HepG2 (cell line): Measurements from ENCODE around the gene CAP2. TPM values are rescaled to one million over a fixed set of nuclear protein-coding genes. Genes with fewer than 3 reads are reported as not detected.

Experiments
- ATAC-seq: fragments of 200-7000 bp; cut with Tn5 transposase; 3 replicates; pipeline ENCODE4 v1.9.1; 2020; ENCODE audit warnings: mild to moderate bottlenecking, moderate library complexity
- BruUV-seq: library from RNA; stranded (reverse); fragments of 400-500 nt; replicated peaks from 2 replicates; lab custom pipeline; 2021; lab: Mats Ljungman, UMichigan
- CTCF ChIA-PET: fragments of 300-600 bp; formaldehyde crosslinking; extraction: SDS; loops from one replicate; lab custom pipeline; 2021; ENCODE audit warnings: low total read pairs, inconsistent platforms, low intra/inter-chr PET ratio; lab: Yijun Ruan, JAX
- POLR2A ChIA-PET: fragments of 350-600 bp; sonication (Branson Sonifier 250); formaldehyde crosslinking; loops from one replicate; lab custom pipeline; 2020; ENCODE audit warnings: antibody characterized with exemption, inconsistent platforms; lab: Yijun Ruan, JAX
- DNase-seq: peaks from one replicate; pipeline ENCODE4 v3.0.0-alpha.2; 2015; ENCODE audit warnings: low spot score
- FAIRE-seq: peaks from 3 replicates; lab custom pipeline; 2011; peaks lifted over from hg19 to GRCh38; lab: Jason Lieb, UNC
- H2AFZ ChIP-seq: one replicate; pipeline ENCODE4 v1.6.1; 2011; ENCODE audit warnings: low read length, inconsistent platforms
- H3K27ac ChIP-seq: fragments of 300-600 bp; 3 replicates; pipeline ENCODE4 v1.8.0; 2011; ENCODE audit warnings: mixed run types, mild to moderate bottlenecking, mixed read lengths, low read length, inconsistent platforms; ENCODE audit not compliant: insufficient read depth; ENCODE audit errors: extremely low read length
- H3K27me3 ChIP-seq, 2 experiments: fragments of 200-600 bp in 1 of 2; 2 replicates in 1 of 2; 3 replicates in 1 of 2; pipeline versions ENCODE4 v1.6.0 to v1.8.0; 2011; ENCODE audit warnings: low read length in 2 of 2, mild to moderate bottlenecking in 2 of 2, moderate library complexity in 2 of 2, inconsistent platforms in 1 of 2; ENCODE audit not compliant: insufficient read depth in 2 of 2, control insufficient read depth in 1 of 2
- H3K36me3 ChIP-seq, 2 experiments: fragments of 200-600 bp in 1 of 2; replicated peaks in 1 of 2; 2 replicates in 1 of 2; 3 replicates in 1 of 2; pipeline versions ENCODE4 v1.5.1 to v1.8.0; 2011; ENCODE audit warnings: low read length in 2 of 2, inconsistent platforms in 1 of 2; ENCODE audit not compliant: insufficient read depth in 2 of 2, control insufficient read depth in 1 of 2
- H3K4me1 ChIP-seq: 2 replicates; pipeline ENCODE4 v1.5.1; 2012; ENCODE audit warnings: low read length, inconsistent platforms; ENCODE audit not compliant: insufficient read depth
- H3K4me2 ChIP-seq: 2 replicates; pipeline ENCODE4 v1.6.0; 2011; ENCODE audit warnings: low read depth, low read length, inconsistent platforms
- H3K4me3 ChIP-seq, 3 experiments: fragments of 200-600 bp in 1 of 3; sonication (generic), shearing (Covaris generic) in 1 of 3; replicated peaks in 1 of 3; 2 replicates each; pipeline ENCODE4 v1.5.1; 2011 to 2016; ENCODE audit warnings: low read length in 3 of 3, inconsistent platforms in 2 of 3, low read depth in 2 of 3, mild to moderate bottlenecking in 2 of 3, control low read depth in 1 of 3, mixed read lengths in 1 of 3; ENCODE audit not compliant: insufficient read depth in 1 of 3
- H3K79me2 ChIP-seq: one replicate; pipeline ENCODE4 v1.6.1; 2011; ENCODE audit warnings: low read length, inconsistent platforms; ENCODE audit not compliant: insufficient read depth
- H3K9ac ChIP-seq: 2 replicates; pipeline ENCODE4 v1.6.0; 2011; ENCODE audit warnings: mild to moderate bottlenecking, low read depth, low read length, inconsistent platforms; ENCODE audit not compliant: insufficient read depth
- H3K9me3 ChIP-seq: 2 replicates; pipeline ENCODE4 v1.5.1; 2012; ENCODE audit warnings: mild to moderate bottlenecking, low read length
- H4K20me1 ChIP-seq: 2 replicates; pipeline ENCODE4 v1.6.0; 2011; ENCODE audit warnings: inconsistent platforms, mild to moderate bottlenecking, low read length, moderate library complexity; ENCODE audit not compliant: insufficient read depth
- ARNT2 ChIP-seq: sonication (generic); formaldehyde crosslinking; IDR thresholded peaks from 2 replicates; pipeline ENCODE4 v1.8.0; 2022; ENCODE audit warnings: mild to moderate bottlenecking, low read depth, missing genetic modification reagents, moderate library complexity
- ATF6 ChIP-seq: sonication (generic); formaldehyde crosslinking; conservative IDR thresholded peaks from 2 replicates; pipeline ENCODE4 v1.4.0; 2020; ENCODE audit warnings: missing genetic modification reagents
- BORCS8-MEF2B ChIP-seq: sonication (generic); formaldehyde crosslinking; IDR thresholded peaks from 2 replicates; pipeline ENCODE4 v1.8.0; 2022; ENCODE audit warnings: mild to moderate bottlenecking, missing genetic modification reagents
- EED ChIP-seq: sonication (generic); formaldehyde crosslinking; IDR thresholded peaks from 2 replicates; pipeline ENCODE4 v1.5.0; 2020; ENCODE audit warnings: mild to moderate bottlenecking, missing genetic modification reagents
- ESRRA ChIP-seq: sonication (generic); formaldehyde crosslinking; IDR thresholded peaks from 2 replicates; pipeline ENCODE4 v1.5.1; 2020; ENCODE audit warnings: mild to moderate bottlenecking, low read depth, missing genetic modification reagents
- FOXA1 ChIP-seq, 2 experiments: fragments of 450-650 bp in 1 of 2; sonication (generic) in 1 of 2; formaldehyde crosslinking in 1 of 2; IDR thresholded peaks; 2 replicates each; pipeline versions ENCODE4 v1.4.0 to v1.6.1; 2016 to 2020; ENCODE audit warnings: missing genetic modification reagents in 1 of 2
- GTF2F1 ChIP-seq: fragments of 150-350 bp; IDR thresholded peaks from 2 replicates; pipeline ENCODE4 v1.6.1; 2014; ENCODE audit warnings: low read length
- ISX ChIP-seq: sonication (generic); formaldehyde crosslinking; conservative IDR thresholded peaks from 2 replicates; pipeline ENCODE4 v1.5.0; 2020; ENCODE audit warnings: missing genetic modification reagents
- LBX2 ChIP-seq: sonication (generic); formaldehyde crosslinking; IDR thresholded peaks from 2 replicates; pipeline ENCODE4 v1.5.0; 2020; ENCODE audit warnings: missing genetic modification reagents, mild to moderate bottlenecking, borderline replicate concordance
- MLX ChIP-seq: IDR thresholded peaks from 2 replicates; pipeline ENCODE4 v1.6.1; 2016
- YEATS4 ChIP-seq: sonication (generic); formaldehyde crosslinking; IDR thresholded peaks from 2 replicates; pipeline ENCODE4 v1.4.0; 2020; ENCODE audit warnings: missing genetic modification reagents, borderline replicate concordance
- ZBTB46 ChIP-seq: sonication (generic); formaldehyde crosslinking; IDR thresholded peaks from 2 replicates; pipeline ENCODE4 v1.4.0; 2020; ENCODE audit warnings: mild to moderate bottlenecking, missing genetic modification reagents, borderline replicate concordance
- ZNF12 ChIP-seq: sonication (generic); formaldehyde crosslinking; IDR thresholded peaks from 2 replicates; pipeline ENCODE4 v1.5.0; 2020; ENCODE audit warnings: missing genetic modification reagents
- ZNF543 ChIP-seq: sonication (generic); formaldehyde crosslinking; IDR thresholded peaks from 2 replicates; pipeline ENCODE4 v1.4.0; 2020; ENCODE audit warnings: mild to moderate bottlenecking, missing genetic modification reagents
- ZNF883 ChIP-seq: sonication (generic); formaldehyde crosslinking; IDR thresholded peaks from 2 replicates; pipeline ENCODE4 v1.5.1; 2020; ENCODE audit warnings: mild to moderate bottlenecking, missing genetic modification reagents; ENCODE audit errors: not compliant biosample characterization
- WGBS: methylation state at CpG from one replicate; pipeline ENCODE4 v1.1.6; 2017; ENCODE audit warnings: low lambda C conversion rate; 5-methylcytosine and 5-hydroxymethylcytosine counted together
- in situ Hi-C: cut with HindIII; loops from 2 replicates; pipeline ENCODE4 v1.10.0; 2017; ENCODE audit warnings: low pct_unique_long_range_greater_than_20kb; ENCODE audit not compliant: extremely low pct_ligation_motif_present
- intact Hi-C: fragments of 100-400 bp; cut with micrococcal nuclease; formaldehyde crosslinking; loops from one replicate; pipeline ENCODE4 v1.10.0; 2022; ENCODE audit not compliant: unreplicated experiment
- polyA plus RNA-seq, 8 experiments: library from polyadenylated mRNA; depleted of rRNA in 3 of 8; stranded (reverse) in 7 of 8; unstranded in 1 of 8; fragments of >200 nt; fragmentation: Illumina TruSeq in 4 of 8; extraction: Trizol in 4 of 8; gene quantifications; 2 replicates each; pipeline versions ENCODE4 v1.2.1 to v1.2.3, GENCODE V29; 2011 to 2016; ENCODE audit warnings: low read depth in 4 of 8, missing spikeins in 1 of 8, mixed read lengths in 1 of 8; ENCODE audit not compliant: insufficient read depth in 1 of 8
- total RNA-seq, 5 experiments: library from RNA; depleted of rRNA; stranded (reverse); fragments of >200 nt; fragmentation: Illumina TruSeq; extraction: Trizol; gene quantifications; 2 replicates each; pipeline ENCODE4 v1.2.3, GENCODE V29; 2016; ENCODE audit warnings: low read depth in 1 of 5

Gene CAP2
- total and polyA plus RNA-seq, 2 of the 13 experiments (the other 11 are each of a cell fraction or from before 2014, with no cell fraction given): 7.9 to 53.1 TPM

- Histone ChIP-seq H3K4me1 (peaks cover 7% of the 10 kb centered on the region; the same call in 1 of the 2 replicates), H2AFZ (no peak overlapping the region), H3K4me2 (no peak overlapping the region), H3K27me3 (no peaks in the 10 kb centered on the region), H3K4me3 (no peak overlapping the region), H3K27ac (no peak overlapping the region), H3K9ac (no peak overlapping the region), H3K9me3 (no peaks in the 10 kb centered on the region), H4K20me1 (no peaks in the 10 kb centered on the region), H3K36me3 (peaks cover 0 to 3% of the 10 kb centered on the region in 2 experiments; a peak in 3 of 5 replicates), H3K79me2 (no peaks in the 10 kb centered on the region)
- POLR2A ChIA-PET: no interaction called here
- FAIRE-seq: no peak
- CTCF ChIA-PET: no interaction called here
- WGBS: 96% methylated on average over 10 of the region's 10 CpGs
- no TSS peak for BruUV-seq
- DNase-seq: no peak
- ATAC-seq: no peak
- in situ Hi-C loops: no loop called here
- intact Hi-C loops: no loop called here
- no peak for TF ChIP-seq YEATS4 (CRISPR knock-in tag)
- TF ChIP-seq ATF6 (CRISPR knock-in tag): no peak
- TF ChIP-seq ZNF883 (CRISPR knock-in tag): no peak
- no peak for TF ChIP-seq ZNF12 (CRISPR knock-in tag)
- TF ChIP-seq BORCS8-MEF2B: no peak
- TF ChIP-seq ZBTB46 (CRISPR knock-in tag): no peak
- TF ChIP-seq LBX2 (CRISPR knock-in tag): no peak
- TF ChIP-seq ESRRA: no peak
- TF ChIP-seq ARNT2: no peak
- no peak for TF ChIP-seq MLX
- TF ChIP-seq ZNF543: no peak
- TF ChIP-seq EED (CRISPR knock-in tag): no peak
- TF ChIP-seq ISX (CRISPR knock-in tag): no peak
- no peak for TF ChIP-seq FOXA1 (IDR thresholded peaks at IDR 0.05)
- TF ChIP-seq FOXA1 (CRISPR knock-in tag; IDR thresholded peaks at IDR 0.05): no peak
- TF ChIP-seq GTF2F1: no peak
- TF ChIP-seq, all 625 proteins: peak for 0
Measured at GRCh38 chr6:17484201-17484849, 90.9 kb downstream of the CAP2 start.
